Raji (cell line): ENCODE results near the gene INPP5A.

Experiments used
- POLR2A ChIP-seq: IDR thresholded peaks from 2 replicates; pipeline ENCODE4 v1.6.1; 2011; ENCODE audit warnings: low read depth, low read length, control low read depth; ENCODE audit not compliant: insufficient read depth

Gene INPP5A

GRCh38 chr10:132811891-132812481, 274.4 kb downstream of the INPP5A start:
- no peak for TF ChIP-seq POLR2A

GRCh38 chr10:132812520-132812919, 274.9 kb downstream of the INPP5A start:
- TF ChIP-seq POLR2A, result no peak

DNA sequence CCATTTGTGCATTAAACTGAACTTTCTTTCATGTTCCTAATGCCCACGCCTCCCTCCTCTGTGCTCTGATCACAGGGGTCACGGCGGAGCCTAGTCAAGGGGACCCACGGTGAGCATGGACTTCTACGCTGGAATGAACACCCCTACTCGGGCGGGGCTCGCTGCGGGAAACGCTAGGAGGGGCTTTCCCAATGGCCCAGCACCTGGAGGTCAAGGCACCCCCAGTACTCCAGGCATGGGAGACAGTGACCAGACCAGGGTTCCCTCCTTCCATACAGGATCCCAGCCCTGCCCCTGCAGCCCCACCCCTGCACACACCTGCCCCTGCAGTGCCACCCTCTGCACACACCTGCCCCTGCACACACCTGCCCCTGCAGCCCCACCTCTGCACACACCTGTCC, 275.4 kb downstream of the INPP5A start:
- TF ChIP-seq POLR2A, result no peak

- no peak for TF ChIP-seq POLR2A
Observed at GRCh38 chr10:132813560-132814468, 276.2 kb downstream of the INPP5A start.

GRCh38 chr10:132814469-132814856, 276.9 kb downstream of the INPP5A start:
- TF ChIP-seq POLR2A, result no peak

GRCh38 chr10:132815168-132815857, 277.7 kb downstream of the INPP5A start:
- TF ChIP-seq POLR2A, result no peak

- TF ChIP-seq POLR2A, result no peak
Observed at GRCh38 chr10:132816718-132817117, 279.1 kb downstream of the INPP5A start.

- TF ChIP-seq POLR2A, result no peak
Observed at GRCh38 chr10:132817701-132818211, 280.2 kb downstream of the INPP5A start.

GRCh38 chr10:132820056-132820455, 282.5 kb downstream of the INPP5A start:
- no peak for TF ChIP-seq POLR2A

- TF ChIP-seq POLR2A, result no peak
Observed at GRCh38 chr10:132826524-132827422, 289.2 kb downstream of the INPP5A start.

GRCh38 chr10:132827423-132827789, 289.8 kb downstream of the INPP5A start:
- TF ChIP-seq POLR2A, result no peak

DNA sequence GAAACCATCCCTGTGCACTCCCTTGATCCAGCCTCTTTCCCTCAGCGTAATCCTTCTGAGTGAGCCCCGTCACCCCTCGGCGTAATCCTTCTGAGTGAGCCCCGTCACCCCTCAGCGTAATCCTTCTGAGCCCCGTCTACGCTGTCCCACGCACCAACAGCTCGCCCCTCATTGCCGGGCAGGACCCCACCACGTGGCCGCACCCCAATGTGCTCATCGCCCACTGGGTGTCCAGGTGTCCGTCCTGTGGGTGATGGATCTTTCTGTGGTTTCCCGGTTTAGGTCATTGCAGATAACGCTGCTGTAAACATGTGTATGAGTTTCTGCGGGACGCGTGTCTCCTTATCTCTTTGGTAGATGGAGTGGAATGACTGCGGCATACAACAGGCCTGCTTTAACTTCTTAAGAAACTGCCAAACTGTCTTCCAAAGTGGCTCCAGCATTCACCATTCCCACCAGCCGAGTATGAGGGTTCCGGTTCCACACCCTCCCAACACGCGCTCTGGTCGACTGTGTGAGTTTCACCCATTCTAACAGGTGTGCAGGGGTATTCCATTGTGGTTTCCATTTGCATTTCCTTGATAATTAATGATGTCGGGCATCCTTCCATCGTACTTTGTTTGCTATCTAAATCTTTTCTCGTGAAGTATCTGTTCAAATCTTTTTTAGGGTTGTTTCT, 290.4 kb downstream of the INPP5A start:
- no peak for TF ChIP-seq POLR2A

GRCh38 chr10:132828681-132829080, 291.1 kb downstream of the INPP5A start:
- no peak for TF ChIP-seq POLR2A

DNA sequence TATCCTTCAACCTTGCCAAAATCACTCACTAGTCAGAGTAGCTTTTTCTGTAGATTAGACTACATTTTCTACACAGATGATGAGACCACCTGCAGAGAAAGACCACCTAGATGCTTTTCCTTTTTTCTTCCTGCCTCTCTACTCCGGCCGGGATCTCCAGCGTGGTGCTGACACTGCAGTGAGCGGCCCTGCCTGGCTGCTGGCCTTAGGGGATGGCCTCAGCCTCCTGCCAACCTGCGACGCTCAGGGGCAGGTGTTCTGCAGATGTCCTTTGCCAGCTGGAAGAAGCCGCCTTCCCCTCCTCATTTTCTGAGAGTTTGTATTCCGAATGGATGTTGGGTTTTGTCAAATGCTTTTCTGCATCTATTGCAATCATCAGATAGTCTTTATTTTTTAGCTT, 291.8 kb downstream of the INPP5A start:
- TF ChIP-seq POLR2A, result no peak
